OCI-LY7 (cell line): Measurements from ENCODE around the gene GNG14.

Source experiments
- EZH2phosphoT487 ChIP-seq: fragments of 200-600 bp; sonication (generic); IDR thresholded peaks from 2 replicates; pipeline ENCODE4 v1.6.1; 2018; ENCODE audit warnings: low read depth, borderline replicate concordance, mild to moderate bottlenecking, mixed run types, antibody characterized with exemption, low read length, moderate library complexity, mixed read lengths
- TF ChIP-seq, protein P1 (sequence below): fragments of 200-600 bp; sonication (generic); conservative IDR thresholded peaks from 2 replicates; pipeline ENCODE4 v1.5.1; 2014; ENCODE audit warnings: mild to moderate bottlenecking, antibody characterized with exemption, low read length, moderate library complexity, mixed read lengths

DNA sequence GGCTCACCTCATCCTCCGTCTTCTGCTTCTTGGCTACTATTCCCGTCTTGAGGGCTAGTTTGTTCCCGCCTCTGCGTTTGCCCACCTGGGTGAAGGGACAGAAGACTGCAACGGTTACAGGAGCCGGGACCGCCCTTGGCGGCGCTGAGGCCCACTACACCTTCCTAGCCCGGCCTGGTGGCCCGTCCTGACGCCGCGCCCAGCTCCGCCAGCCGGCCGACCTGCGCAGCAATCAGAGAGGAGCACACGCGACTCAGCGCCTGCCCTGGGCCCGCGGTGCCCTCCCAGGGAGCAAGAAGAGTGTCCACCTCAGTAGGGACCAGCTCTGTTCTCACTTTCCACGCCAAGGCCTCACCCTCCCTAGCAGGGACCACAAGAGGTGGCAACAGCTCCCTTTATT is 43.5 kb downstream of the GNG14 start:
- TF ChIP-seq, protein P1, sequence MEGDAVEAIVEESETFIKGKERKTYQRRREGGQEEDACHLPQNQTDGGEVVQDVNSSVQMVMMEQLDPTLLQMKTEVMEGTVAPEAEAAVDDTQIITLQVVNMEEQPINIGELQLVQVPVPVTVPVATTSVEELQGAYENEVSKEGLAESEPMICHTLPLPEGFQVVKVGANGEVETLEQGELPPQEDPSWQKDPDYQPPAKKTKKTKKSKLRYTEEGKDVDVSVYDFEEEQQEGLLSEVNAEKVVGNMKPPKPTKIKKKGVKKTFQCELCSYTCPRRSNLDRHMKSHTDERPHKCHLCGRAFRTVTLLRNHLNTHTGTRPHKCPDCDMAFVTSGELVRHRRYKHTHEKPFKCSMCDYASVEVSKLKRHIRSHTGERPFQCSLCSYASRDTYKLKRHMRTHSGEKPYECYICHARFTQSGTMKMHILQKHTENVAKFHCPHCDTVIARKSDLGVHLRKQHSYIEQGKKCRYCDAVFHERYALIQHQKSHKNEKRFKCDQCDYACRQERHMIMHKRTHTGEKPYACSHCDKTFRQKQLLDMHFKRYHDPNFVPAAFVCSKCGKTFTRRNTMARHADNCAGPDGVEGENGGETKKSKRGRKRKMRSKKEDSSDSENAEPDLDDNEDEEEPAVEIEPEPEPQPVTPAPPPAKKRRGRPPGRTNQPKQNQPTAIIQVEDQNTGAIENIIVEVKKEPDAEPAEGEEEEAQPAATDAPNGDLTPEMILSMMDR, result no peak
- TF ChIP-seq EZH2phosphoT487, result no peak
